NCI-H446 (cell line): ENCODE measurements around the gene CACNA1B.

Experiments used
- DNase-seq, 2 experiments: peaks; one replicate each; lab custom pipeline; 2025; lab: John Stamatoyannopoulos, UW

CACNA1B gene

GRCh38 chr9:138040446-138041430, 163.2 kb downstream of the CACNA1B start:
- DNase-seq = no peak

- no peak for DNase-seq
Observed at GRCh38 chr9:138042146-138042545, 164.6 kb downstream of the CACNA1B start.

GRCh38 chr9:138042640-138043039, 165.1 kb downstream of the CACNA1B start:
- no peak for DNase-seq

GRCh38 chr9:138043061-138043410, 165.5 kb downstream of the CACNA1B start:
- no peak for DNase-seq

- no peak for DNase-seq
Observed at GRCh38 chr9:138043411-138044345, 166.1 kb downstream of the CACNA1B start.

- DNase-seq = no peak
Observed at GRCh38 chr9:138044485-138045383, 167.2 kb downstream of the CACNA1B start.

- no peak for DNase-seq
Observed at GRCh38 chr9:138045541-138046490, 168.2 kb downstream of the CACNA1B start.

- DNase-seq = no peak
Observed at GRCh38 chr9:138046641-138047301, 169.2 kb downstream of the CACNA1B start.

GRCh38 chr9:138047469-138048040, 170.0 kb downstream of the CACNA1B start:
- no peak for DNase-seq

GRCh38 chr9:138048184-138048583, 170.6 kb downstream of the CACNA1B start:
- DNase-seq = no peak

- no peak for DNase-seq
Observed at GRCh38 chr9:138049085-138049778, 171.7 kb downstream of the CACNA1B start.

GRCh38 chr9:138049779-138050471, 172.3 kb downstream of the CACNA1B start:
- no peak for DNase-seq

GRCh38 chr9:138050472-138051330, 173.1 kb downstream of the CACNA1B start:
- DNase-seq = no peak

GRCh38 chr9:138051586-138052321, 174.2 kb downstream of the CACNA1B start:
- no peak for DNase-seq

- no peak for DNase-seq
Observed at GRCh38 chr9:138052322-138052615, 174.7 kb downstream of the CACNA1B start.

GRCh38 chr9:138052635-138053320, 175.2 kb downstream of the CACNA1B start:
- DNase-seq = no peak
